Measurements from ENCODE around the gene KCNQ1.

DNA sequence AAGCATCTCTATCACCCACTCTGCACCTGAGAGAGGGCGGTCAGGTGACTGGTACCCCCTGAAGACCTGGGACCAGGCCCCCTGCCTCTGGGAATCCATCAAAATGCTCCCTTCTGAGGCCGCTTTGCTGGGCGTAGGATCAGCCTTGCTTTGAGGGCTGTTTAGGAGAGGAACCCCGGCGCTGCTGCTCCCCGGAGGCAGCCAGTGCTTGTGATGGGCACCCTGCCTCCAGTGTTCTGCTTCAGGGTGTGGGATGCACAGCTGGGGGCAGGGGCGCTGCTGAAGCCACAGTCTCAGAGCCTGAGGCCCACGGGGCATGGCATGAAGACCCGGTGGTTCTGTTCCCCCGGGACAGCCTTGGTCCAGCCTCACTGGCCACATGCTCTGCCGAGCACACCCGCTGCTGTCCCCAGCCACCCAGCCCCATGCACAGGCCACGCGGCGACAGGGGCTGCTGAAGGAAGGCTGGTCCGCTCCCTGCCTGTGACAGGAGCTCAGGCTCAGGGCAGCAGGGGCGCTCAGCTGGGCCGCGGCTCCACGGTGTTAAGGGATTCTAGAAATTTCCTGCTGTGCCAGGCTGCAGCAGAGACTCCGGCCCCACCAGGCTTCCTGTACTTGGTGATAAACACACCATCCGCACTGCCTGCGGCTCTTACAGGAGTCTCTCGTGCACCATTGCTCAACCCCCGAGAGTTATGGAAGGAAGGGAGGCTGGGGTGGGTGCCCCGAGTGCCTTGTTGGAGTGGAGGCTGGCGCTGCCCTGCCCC lies 91.0 kb downstream of the KCNQ1 start:
- TF ChIP-seq, protein P1, sequence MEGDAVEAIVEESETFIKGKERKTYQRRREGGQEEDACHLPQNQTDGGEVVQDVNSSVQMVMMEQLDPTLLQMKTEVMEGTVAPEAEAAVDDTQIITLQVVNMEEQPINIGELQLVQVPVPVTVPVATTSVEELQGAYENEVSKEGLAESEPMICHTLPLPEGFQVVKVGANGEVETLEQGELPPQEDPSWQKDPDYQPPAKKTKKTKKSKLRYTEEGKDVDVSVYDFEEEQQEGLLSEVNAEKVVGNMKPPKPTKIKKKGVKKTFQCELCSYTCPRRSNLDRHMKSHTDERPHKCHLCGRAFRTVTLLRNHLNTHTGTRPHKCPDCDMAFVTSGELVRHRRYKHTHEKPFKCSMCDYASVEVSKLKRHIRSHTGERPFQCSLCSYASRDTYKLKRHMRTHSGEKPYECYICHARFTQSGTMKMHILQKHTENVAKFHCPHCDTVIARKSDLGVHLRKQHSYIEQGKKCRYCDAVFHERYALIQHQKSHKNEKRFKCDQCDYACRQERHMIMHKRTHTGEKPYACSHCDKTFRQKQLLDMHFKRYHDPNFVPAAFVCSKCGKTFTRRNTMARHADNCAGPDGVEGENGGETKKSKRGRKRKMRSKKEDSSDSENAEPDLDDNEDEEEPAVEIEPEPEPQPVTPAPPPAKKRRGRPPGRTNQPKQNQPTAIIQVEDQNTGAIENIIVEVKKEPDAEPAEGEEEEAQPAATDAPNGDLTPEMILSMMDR (IDR thresholded peaks at IDR 0.05) = no peak
- no peak for TF ChIP-seq EZH2 (IDR thresholded peaks at IDR 0.05; ENCODE audit: borderline replicate concordance, insufficient read depth, low read depth, low read length, poor library complexity, severe bottlenecking)

All from B cell (primary cell).